H1 (cell line): ENCODE data around the gene ZFAND2B. TPM values are rescaled to one million over a fixed set of nuclear protein-coding genes. Genes with fewer than 3 reads are reported as not detected.
A peak's percentile ranks its signal among the peaks of the same experiment; 100 is the strongest.

Experiments used
- CTCF ChIA-PET: fragments of 300-600 bp; sonication (Branson Sonifier 250); formaldehyde crosslinking; loops from one replicate; lab custom pipeline; 2021; ENCODE audit not compliant: partially characterized antibody; lab: Charles Lee
- POLR2A ChIA-PET: fragments of 300-600 bp; sonication (Branson Sonifier 250); formaldehyde crosslinking; loops from one replicate; lab custom pipeline; 2021; ENCODE audit warnings: inconsistent platforms; ENCODE audit not compliant: partially characterized antibody; lab: Charles Lee
- DNase-seq, 2 experiments: peaks; one replicate each; pipeline versions ENCODE4 v3.0.0 to v3.0.0-alpha.2; 2010 to 2022; ENCODE audit warnings: low spot score in 2 of 2, low read depth in 1 of 2, mixed read lengths in 1 of 2
- FAIRE-seq: peaks from 2 replicates; lab custom pipeline; 2011; peaks lifted over from hg19 to GRCh38; lab: Jason Lieb, UNC
- H2AFZ ChIP-seq: 2 replicates; pipeline ENCODE4 v1.8.1; 2012; ENCODE audit warnings: low read length, inconsistent platforms
- H2AK5ac ChIP-seq: 2 replicates; pipeline ENCODE4 v1.6.1; 2013; ENCODE audit warnings: low read depth, low read length
- H2BK120ac ChIP-seq: replicated peaks from 2 replicates; pipeline ENCODE3; 2013; ENCODE audit warnings: low read depth, low read length, inconsistent platforms
- H2BK12ac ChIP-seq: 2 replicates; pipeline ENCODE4 v1.6.1; 2013; ENCODE audit warnings: low read depth, low read length
- H2BK15ac ChIP-seq: 2 replicates; pipeline ENCODE4 v1.6.1; 2013; ENCODE audit warnings: low read length
- H2BK20ac ChIP-seq: 2 replicates; pipeline ENCODE4 v1.6.1; 2013; ENCODE audit warnings: low read length
- H2BK5ac ChIP-seq: 2 replicates; pipeline ENCODE4 v1.6.1; 2013; ENCODE audit warnings: low read depth, low read length
- H3K14ac ChIP-seq: 2 replicates; pipeline ENCODE4 v1.6.1; 2013; ENCODE audit warnings: inconsistent platforms; ENCODE audit not compliant: insufficient read length
- H3K18ac ChIP-seq: 2 replicates; pipeline ENCODE4 v1.6.1; 2013; ENCODE audit warnings: low read length; ENCODE audit errors: extremely low read depth
- H3K23ac ChIP-seq: 2 replicates; pipeline ENCODE4 v1.6.1; 2013; ENCODE audit warnings: inconsistent platforms; ENCODE audit not compliant: insufficient read length
- H3K23me2 ChIP-seq: 2 replicates; pipeline ENCODE4 v1.6.1; 2013; ENCODE audit warnings: low read depth, low read length
- H3K27ac ChIP-seq: 2 replicates; pipeline ENCODE4 v1.6.1; 2011; ENCODE audit warnings: low read depth, low read length, inconsistent platforms
- H3K27me3 ChIP-seq, 4 experiments: replicated peaks in 1 of 4; 1 replicate in 1 of 4; 2 replicates in 3 of 4; pipeline versions ENCODE4 v1.6.1 to v1.8.1; 2011 to 2013; ENCODE audit warnings: low read length in 3 of 4, mild to moderate bottlenecking in 3 of 4, inconsistent platforms in 2 of 4, mixed read lengths in 2 of 4, moderate library complexity in 1 of 4; ENCODE audit not compliant: control insufficient read depth in 3 of 4, insufficient read depth in 3 of 4; ENCODE audit errors: extremely low read depth in 1 of 4
- H3K36me3 ChIP-seq, 4 experiments: 2 replicates each; pipeline versions ENCODE4 v1.6.1 to v1.8.1; 2011 to 2013; ENCODE audit warnings: mild to moderate bottlenecking in 4 of 4, low read length in 3 of 4, moderate library complexity in 2 of 4, control low read depth in 1 of 4, inconsistent platforms in 1 of 4; ENCODE audit not compliant: insufficient read depth in 4 of 4, control insufficient read depth in 2 of 4
- H3K4ac ChIP-seq: replicated peaks from 2 replicates; pipeline ENCODE3; 2013; ENCODE audit warnings: low read length, low read depth, mixed read lengths, inconsistent platforms; ENCODE audit not compliant: insufficient read length
- H3K4me1 ChIP-seq, 4 experiments: replicated peaks in 1 of 4; 1 replicate in 1 of 4; 2 replicates in 3 of 4; pipeline versions ENCODE4 v1.6.1 to v1.8.1; 2011 to 2013; ENCODE audit warnings: low read length in 3 of 4, inconsistent platforms in 2 of 4, mixed read lengths in 1 of 4; ENCODE audit not compliant: insufficient read depth in 4 of 4, control insufficient read depth in 3 of 4
- H3K4me2 ChIP-seq, 2 experiments: 2 replicates each; pipeline versions ENCODE4 v1.6.1 to v1.8.1; 2011 to 2013; ENCODE audit warnings: low read depth in 2 of 2, low read length in 2 of 2, control low read depth in 1 of 2, inconsistent platforms in 1 of 2, mild to moderate bottlenecking in 1 of 2; ENCODE audit not compliant: insufficient read depth in 1 of 2
- H3K4me3 ChIP-seq, 4 experiments: fragments of 200-600, 300-600 bp in 1 of 4; sonication (generic), shearing (Covaris generic), sonication (Bioruptor Twin) in 1 of 4; 2 replicates each; pipeline versions ENCODE4 v1.5.1 to v1.8.1; 2011 to 2016; ENCODE audit warnings: low read length in 4 of 4, low read depth in 3 of 4, control low read depth in 2 of 4, inconsistent platforms in 2 of 4, mild to moderate bottlenecking in 2 of 4, mixed read lengths in 1 of 4, moderate library complexity in 1 of 4; ENCODE audit not compliant: insufficient read depth in 2 of 4; ENCODE audit errors: extremely low read depth in 1 of 4
- H3K56ac ChIP-seq: replicated peaks from 2 replicates; pipeline ENCODE3; 2013; ENCODE audit warnings: low read depth, mild to moderate bottlenecking, mixed read lengths, low read length, inconsistent platforms; ENCODE audit not compliant: insufficient read length
- H3K79me1 ChIP-seq: 2 replicates; pipeline ENCODE4 v1.6.1; 2013; ENCODE audit warnings: low read depth, low read length, control low read depth
- H3K79me2 ChIP-seq, 2 experiments: 2 replicates each; pipeline versions ENCODE4 v1.6.1 to v1.8.1; 2012 to 2013; ENCODE audit warnings: low read length in 2 of 2, mild to moderate bottlenecking in 2 of 2, inconsistent platforms in 1 of 2; ENCODE audit not compliant: insufficient read depth in 2 of 2, control insufficient read depth in 1 of 2
- H3K9ac ChIP-seq, 4 experiments: replicated peaks in 1 of 4; 1 replicate in 1 of 4; 2 replicates in 3 of 4; pipeline versions ENCODE4 v1.6.1 to v1.8.1; 2011 to 2013; ENCODE audit warnings: low read depth in 3 of 4, low read length in 3 of 4, control low read depth in 2 of 4, mild to moderate bottlenecking in 2 of 4, moderate library complexity in 2 of 4, inconsistent platforms in 1 of 4; ENCODE audit errors: extremely low read depth in 1 of 4
- H3K9me3 ChIP-seq, 2 experiments: 2 replicates each; pipeline versions ENCODE4 v1.6.1 to v1.8.1; 2012 to 2013; ENCODE audit warnings: mild to moderate bottlenecking in 2 of 2, moderate library complexity in 2 of 2, control low read depth in 1 of 2, inconsistent platforms in 1 of 2, low read depth in 1 of 2, low read length in 1 of 2, mixed read lengths in 1 of 2; ENCODE audit not compliant: insufficient read depth in 2 of 2
- H4K20me1 ChIP-seq, 2 experiments: replicated peaks in 1 of 2; 2 replicates each; pipeline versions ENCODE3 to v1.8.1; 2011 to 2013; ENCODE audit warnings: inconsistent platforms in 2 of 2, low read length in 2 of 2, mild to moderate bottlenecking in 1 of 2; ENCODE audit not compliant: insufficient read depth in 2 of 2, control insufficient read depth in 1 of 2
- H4K5ac ChIP-seq: 2 replicates; pipeline ENCODE4 v1.6.1; 2013; ENCODE audit warnings: low read length, low read depth, mixed read lengths, inconsistent platforms; ENCODE audit not compliant: insufficient read length
- H4K8ac ChIP-seq: 2 replicates; pipeline ENCODE4 v1.8.0; 2013; ENCODE audit warnings: mild to moderate bottlenecking, moderate library complexity, low read length, inconsistent platforms; ENCODE audit not compliant: insufficient read depth; ENCODE audit errors: extremely low read depth
- H4K91ac ChIP-seq: replicated peaks from 2 replicates; pipeline ENCODE3; 2013; ENCODE audit warnings: low read length, mixed read lengths, inconsistent platforms; ENCODE audit not compliant: insufficient read length
- EP300 ChIP-seq, 2 experiments: IDR thresholded peaks; 1 replicate in 1 of 2; 2 replicates in 1 of 2; pipeline ENCODE4 v1.6.1; 2011 to 2012; ENCODE audit warnings: low read depth in 2 of 2, low read length in 2 of 2, mild to moderate bottlenecking in 2 of 2, borderline replicate concordance in 1 of 2, inconsistent platforms in 1 of 2, moderate library complexity in 1 of 2
- POLR2AphosphoS5 ChIP-seq: IDR thresholded peaks from 2 replicates; pipeline ENCODE4 v1.6.1; 2011; ENCODE audit warnings: low read depth, low read length
- YY1 ChIP-seq: IDR thresholded peaks from 2 replicates; pipeline ENCODE4 v1.6.1; 2011; ENCODE audit warnings: low read depth, mild to moderate bottlenecking, low read length
- WGBS, 2 experiments: shearing (Covaris generic) in 1 of 2; methylation state at CpG; one replicate each; pipeline versions ENCODE4 v1.1.6 to v1.1.7; 2013 to 2015; ENCODE audit warnings: low lambda C conversion rate in 2 of 2, mixed read lengths in 2 of 2, inconsistent platforms in 1 of 2, low coverage in 1 of 2, missing lambda C conversion rate in 1 of 2; ENCODE audit not compliant: insufficient replicate concordance in 2 of 2, insufficient coverage in 1 of 2, insufficient read length in 1 of 2; ENCODE audit errors: extremely low coverage in 1 of 2, missing lambda C conversion rate in 1 of 2; 5-methylcytosine and 5-hydroxymethylcytosine counted together
- polyA plus RNA-seq, 7 experiments: library from polyadenylated mRNA; depleted of rRNA in 3 of 7; stranded (reverse) in 5 of 7; unstranded in 2 of 7; fragments of >200 nt in 5 of 7; fragments of 200-250 nt in 2 of 7; gene quantifications; 1 replicate in 5 of 7; 2 replicates in 1 of 7; 4 replicates in 1 of 7; pipeline versions ENCODE4 v1.2.1 to v1.2.3, GENCODE V29; 2011 to 2013; ENCODE audit warnings: missing spikeins in 2 of 7, mixed read lengths in 2 of 7
- total RNA-seq: library from RNA; stranded (reverse); fragmentation: NEBNext Ultra II Directional; extraction: Animal tissue kit (Norgen Biotek cat#: 25700); gene quantifications from 2 replicates; pipeline ENCODE4 v1.2.1, GENCODE V29; 2021

The ZFAND2B gene
- total and polyA plus RNA-seq, 2 of the 8 experiments (the other 6 are each of a cell fraction or from before 2014, with no cell fraction given), result 16.0 to 17.9 TPM

DNA sequence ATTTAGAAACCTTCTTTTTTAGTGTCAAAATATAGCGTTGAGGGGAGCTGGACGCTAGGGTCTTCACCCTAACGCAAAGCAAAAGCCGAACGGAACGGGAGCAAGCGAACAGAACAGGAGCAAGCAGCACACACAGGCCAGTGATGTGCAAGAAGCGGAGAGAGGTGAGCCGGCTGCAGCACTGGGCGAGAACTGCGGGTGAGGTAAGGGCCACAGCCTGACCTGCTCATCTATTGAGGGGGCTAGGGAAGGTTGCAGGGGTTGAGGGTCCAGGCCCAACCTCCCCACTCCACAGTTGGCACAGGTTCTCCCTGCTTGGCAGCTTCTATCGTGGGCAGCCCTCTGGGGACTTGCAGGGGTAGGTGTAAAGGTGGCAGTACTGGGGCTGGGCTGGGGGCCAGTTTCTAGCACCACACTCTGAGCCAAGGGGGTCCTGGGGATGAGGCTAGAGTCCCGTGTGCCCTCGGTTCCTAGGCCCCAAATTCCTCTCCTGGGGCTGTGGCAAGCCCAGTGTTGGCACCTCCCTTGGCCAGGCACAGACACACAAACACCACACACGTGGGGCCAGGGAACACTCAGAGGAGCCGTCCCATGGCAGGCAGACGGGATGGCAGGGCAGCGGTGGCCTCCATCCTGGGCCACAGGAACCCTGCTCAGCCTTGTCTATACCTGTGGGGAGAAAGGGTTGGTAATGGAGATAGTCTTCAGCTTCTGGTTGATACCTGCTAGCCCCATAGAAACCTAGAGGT lies 13.4 kb downstream of the ZFAND2B start:
- peaks cover 14% of the 10 kb centered on the region for H3K23me2 ChIP-seq
- ChIA-PET CTCF (interaction anchor here (0.8 to 1.2 kb wide), 9 partner anchors 8 to 280 kb away, joined by 3 to 6 read pairs (median 3); partner anchors contain the start of gene CNPPD1), POLR2A (interaction anchor here (0.8 to 14.0 kb wide), 19 partner anchors 7 to 115 kb away, joined by 3 to 190 read pairs (median 7); partner anchors contain the start of genes ANKZF1, ATG9A, CNPPD1 and GLB1L)
- no peak overlapping the region for H2BK120ac ChIP-seq
- peak overlapping the region; percentile 35; the same call in 1 of the 2 replicates for H2BK5ac ChIP-seq
- 93% methylated on average over 18 of the region's 18 CpGs; no CpG with 5 or more reads in 1 of the 2 experiments for WGBS, 2 experiments
- no peak overlapping the region for H2AFZ ChIP-seq
- H3K27ac ChIP-seq, result no peak overlapping the region
- no peak overlapping the region for H3K56ac ChIP-seq
- H3K79me1 ChIP-seq, result no peaks in the 10 kb centered on the region; the same call in 1 of the 2 replicates
- H3K18ac ChIP-seq, result no peak overlapping the region; the same call in 1 of the 2 replicates
- H3K4me3 ChIP-seq, result peak overlapping the region in 1 of 4 experiments; percentile 73; a peak in 1 of 8 replicates
- H2BK20ac ChIP-seq, result no peak overlapping the region
- no peak overlapping the region for H3K14ac ChIP-seq
- no peak for DNase-seq
- H3K9ac ChIP-seq, result no peak overlapping the region
- peak overlapping the region; percentile 61 for H4K91ac ChIP-seq
- H3K27me3 ChIP-seq, result no peaks in the 10 kb centered on the region; a peak in 2 of 7 replicates
- no peak overlapping the region for H4K5ac ChIP-seq
- H4K8ac ChIP-seq, result 0 out of 2 replicates have a peak overlapping the region, but pooled peaks have one; percentile 95
- no peak for TF ChIP-seq YY1
- TF ChIP-seq POLR2AphosphoS5, result no peak
- no peak for TF ChIP-seq EP300 (IDR thresholded peaks at IDR 0.05; ENCODE audit: borderline replicate concordance in 1 of 2, low read depth in 2 of 2, low read length in 2 of 2)
- peaks cover 0 to 7% of the 10 kb centered on the region in 2 experiments for H4K20me1 ChIP-seq
- H3K4me1 ChIP-seq, result peaks cover 0 to 12% (median 6%) of the 10 kb centered on the region in 4 experiments; a peak in 3 of 7 replicates
- no peak for FAIRE-seq
- H2AK5ac ChIP-seq, result peak overlapping the region; percentile 1; the same call in 1 of the 2 replicates
- 0 out of 2 replicates have a peak overlapping the region, but pooled peaks have one; percentile 87 for H2BK12ac ChIP-seq
- peak overlapping the region; percentile 60 for H3K4ac ChIP-seq
- H3K9me3 ChIP-seq, result no peaks in the 10 kb centered on the region
- H3K79me2 ChIP-seq, result no peaks in the 10 kb centered on the region
- H3K36me3 ChIP-seq, result peaks cover 14 to 44% (median 37%) of the 10 kb centered on the region in 4 experiments; a peak in 7 of 8 replicates
- H3K23ac ChIP-seq, result no peak overlapping the region
- no peak overlapping the region for H2BK15ac ChIP-seq
- H3K4me2 ChIP-seq, result peak overlapping the region; percentile 88 to 96; a peak in 2 of 4 replicates
